NB4 (cell line): ENCODE measurements around the gene NUDT8.

Experiments
- CTCF ChIP-seq: IDR thresholded peaks from one replicate; pipeline ENCODE4 v1.5.1; 2012; ENCODE audit warnings: low read depth, low read length
- MAX ChIP-seq: IDR thresholded peaks from 2 replicates; pipeline ENCODE4 v1.6.1; 2011; ENCODE audit warnings: low read depth, low read length
- MYC ChIP-seq: IDR thresholded peaks from 2 replicates; pipeline ENCODE4 v1.6.1; 2011; ENCODE audit warnings: low read depth, low read length
- POLR2A ChIP-seq: IDR thresholded peaks from 2 replicates; pipeline ENCODE4 v1.6.1; 2011; ENCODE audit warnings: mild to moderate bottlenecking; ENCODE audit not compliant: insufficient read length; ENCODE audit errors: extremely low read depth

- TF ChIP-seq CTCF: no peak
- TF ChIP-seq MAX: no peak
- no peak for TF ChIP-seq POLR2A
- no peak for TF ChIP-seq MYC
Measured at GRCh38 chr11:67674442-67674871, 44.7 kb upstream of the NUDT8 start, which contains the start of gene ALDH3B2.
